GM23338 (cell line): ENCODE data around the gene EPC1. TPM values are rescaled to one million over a fixed set of nuclear protein-coding genes. Genes with fewer than 3 reads are reported as not detected.

Source experiments
- ATAC-seq: fragments of 200-7000 bp; cut with Tn5 transposase; 3 replicates; pipeline ENCODE4 v1.9.1; 2020
- DNase-seq: peaks from one replicate; pipeline ENCODE4 v3.0.0-alpha.2; 2015; ENCODE audit warnings: low spot score
- H2AFZ ChIP-seq: fragments of 200-600 bp; sonication (generic); 2 replicates; pipeline ENCODE4 v1.8.0; 2016; ENCODE audit warnings: antibody characterized with exemption, mild to moderate bottlenecking, moderate library complexity
- H3F3A ChIP-seq: fragments of 200-600 bp; sonication (generic); replicated peaks from 2 replicates; pipeline ENCODE4 v1.8.0; 2017; ENCODE audit warnings: antibody characterized with exemption, mixed run types, low read depth
- H3K27ac ChIP-seq: fragments of 200-600 bp; sonication (generic); 2 replicates; pipeline ENCODE4 v1.6.1; 2016; ENCODE audit warnings: low read depth
- H3K27me3 ChIP-seq: fragments of 200-600 bp; sonication (generic); 2 replicates; pipeline ENCODE4 v1.8.0; 2016; ENCODE audit warnings: mild to moderate bottlenecking, mixed run types, moderate library complexity; ENCODE audit not compliant: insufficient read depth
- H3K36me3 ChIP-seq: fragments of 200-600 bp; sonication (generic); 2 replicates; pipeline ENCODE4 v1.8.0; 2016; ENCODE audit warnings: mild to moderate bottlenecking; ENCODE audit not compliant: insufficient read depth
- H3K4me1 ChIP-seq: fragments of 200-600 bp; sonication (generic); 2 replicates; pipeline ENCODE4 v1.8.0; 2016; ENCODE audit warnings: mild to moderate bottlenecking, moderate library complexity; ENCODE audit not compliant: insufficient read depth
- H3K4me2 ChIP-seq: fragments of 200-600 bp; sonication (generic); 2 replicates; pipeline ENCODE4 v1.7.1; 2017; ENCODE audit warnings: mixed run types
- H3K4me3 ChIP-seq: fragments of 200-600 bp; sonication (generic); 2 replicates; pipeline ENCODE4 v1.6.1; 2016; ENCODE audit warnings: mixed run types
- H3K79me2 ChIP-seq: fragments of 200-600 bp; sonication (generic); replicated peaks from 2 replicates; pipeline ENCODE4 v1.8.0; 2017; ENCODE audit warnings: mild to moderate bottlenecking; ENCODE audit not compliant: insufficient read depth
- H3K9me2 ChIP-seq: fragments of 200-600 bp; sonication (generic); 2 replicates; pipeline ENCODE4 v1.8.0; 2017; ENCODE audit not compliant: insufficient read depth
- H4K20me1 ChIP-seq: fragments of 200-600 bp; sonication (generic); replicated peaks from 2 replicates; pipeline ENCODE4 v1.8.0; 2017; ENCODE audit warnings: mild to moderate bottlenecking; ENCODE audit not compliant: insufficient read depth
- H3K27ac Mint-ChIP-seq: 2 replicates; pipeline ENCODE4 v1.8.0; 2020; ENCODE audit warnings: inconsistent platforms, mild to moderate bottlenecking, moderate library complexity, mixed read lengths
- H3K27me3 Mint-ChIP-seq: 3 replicates; pipeline ENCODE4 v1.8.0; 2022; ENCODE audit warnings: low read depth, mild to moderate bottlenecking, moderate library complexity, mixed read lengths, inconsistent platforms; ENCODE audit not compliant: insufficient read depth, poor library complexity
- H3K36me3 Mint-ChIP-seq: 3 replicates; pipeline ENCODE4 v1.8.0; 2021; ENCODE audit warnings: low read depth, mild to moderate bottlenecking, inconsistent platforms, moderate library complexity, mixed read lengths
- H3K4me1 Mint-ChIP-seq: 3 replicates; pipeline ENCODE4 v1.8.0; 2020; ENCODE audit warnings: mild to moderate bottlenecking, inconsistent platforms, mixed read lengths
- H3K4me3 Mint-ChIP-seq: 3 replicates; pipeline ENCODE4 v1.8.0; 2021; ENCODE audit warnings: moderate library complexity, mild to moderate bottlenecking, inconsistent platforms, mixed read lengths
- H3K9me3 Mint-ChIP-seq: 3 replicates; pipeline ENCODE4 v1.8.0; 2020; ENCODE audit warnings: moderate library complexity, mild to moderate bottlenecking, inconsistent platforms, mixed read lengths
- CREB1 ChIP-seq: fragments of 250-450 bp; sonication (Bioruptor Pico); IDR thresholded peaks from 2 replicates; pipeline ENCODE4 v1.5.0; 2020; ENCODE audit warnings: low read depth, mild to moderate bottlenecking, moderate library complexity
- ETS1 ChIP-seq: IDR thresholded peaks from 2 replicates; pipeline ENCODE4 v1.6.1; 2016; ENCODE audit warnings: antibody characterized with exemption
- EZH2 ChIP-seq: fragments of 200-600 bp; sonication (generic); IDR thresholded peaks from one replicate; pipeline ENCODE4 v1.8.0; 2017; ENCODE audit warnings: antibody characterized with exemption, mild to moderate bottlenecking, low read depth; ENCODE audit not compliant: unreplicated experiment
- EZH2phosphoT487 ChIP-seq: fragments of 200-600 bp; sonication (generic); IDR thresholded peaks from one replicate; pipeline ENCODE4 v1.8.1; 2018; ENCODE audit warnings: antibody characterized with exemption; ENCODE audit not compliant: unreplicated experiment
- JUNB ChIP-seq: IDR thresholded peaks from one replicate; pipeline ENCODE4 v1.6.1; 2016; ENCODE audit warnings: antibody characterized with exemption; ENCODE audit not compliant: unreplicated experiment
- NANOG ChIP-seq: IDR thresholded peaks from 2 replicates; pipeline ENCODE4 v1.6.1; 2016; ENCODE audit warnings: antibody characterized with exemption, borderline replicate concordance
- POLR2AphosphoS5 ChIP-seq: IDR thresholded peaks from 2 replicates; pipeline ENCODE4 v1.6.1; 2016; ENCODE audit warnings: antibody characterized with exemption, low read depth
- STAT1 ChIP-seq: IDR thresholded peaks from one replicate; pipeline ENCODE4 v1.6.1; 2016; ENCODE audit warnings: antibody characterized with exemption; ENCODE audit not compliant: unreplicated experiment
- ZNF114 ChIP-seq: fragments of 250-450 bp; sonication (Bioruptor Pico); IDR thresholded peaks from 2 replicates; pipeline ENCODE4 v1.5.0; 2020; ENCODE audit warnings: mild to moderate bottlenecking, moderate library complexity
- ZNF331 ChIP-seq: fragments of 250-450 bp; sonication (Bioruptor Pico); IDR thresholded peaks from 2 replicates; pipeline ENCODE4 v1.5.0; 2020; ENCODE audit warnings: low read depth, mild to moderate bottlenecking, moderate library complexity
- ZNF462 ChIP-seq: fragments of 250-450 bp; sonication (Bioruptor Pico); IDR thresholded peaks from 2 replicates; pipeline ENCODE4 v1.5.0; 2020; ENCODE audit warnings: mild to moderate bottlenecking, moderate library complexity
- polyA plus RNA-seq: library from polyadenylated mRNA; unstranded; fragments of >200 nt; fragmentation: Nextera tagmentation; extraction: Ambion mirVana; gene quantifications from 2 replicates; pipeline ENCODE4 v1.2.1, GENCODE V29; 2016
- total RNA-seq: library from RNA; depleted of rRNA; stranded (reverse); fragments of >200 nt; shearing (Covaris generic); gene quantifications from 2 replicates; pipeline ENCODE4 v1.2.3, GENCODE V29; 2014
- TF ChIP-seq, protein P1 (sequence below): IDR thresholded peaks from one replicate; pipeline ENCODE4 v1.6.1; 2018; ENCODE audit warnings: antibody characterized with exemption; ENCODE audit not compliant: unreplicated experiment
- TF ChIP-seq, protein P2 (sequence below), 2 experiments: fragments of 200-600 bp in 1 of 2; sonication (generic) in 1 of 2; conservative IDR thresholded peaks; 2 replicates each; pipeline versions ENCODE4 v1.5.1 to v1.6.1; 2016 to 2017; ENCODE audit warnings: antibody characterized with exemption in 2 of 2, low read depth in 2 of 2, mild to moderate bottlenecking in 2 of 2, moderate library complexity in 1 of 2

The EPC1 gene
- total and polyA plus RNA-seq, 2 experiments from 2014 or later: 24.1 to 25.9 TPM

DNA sequence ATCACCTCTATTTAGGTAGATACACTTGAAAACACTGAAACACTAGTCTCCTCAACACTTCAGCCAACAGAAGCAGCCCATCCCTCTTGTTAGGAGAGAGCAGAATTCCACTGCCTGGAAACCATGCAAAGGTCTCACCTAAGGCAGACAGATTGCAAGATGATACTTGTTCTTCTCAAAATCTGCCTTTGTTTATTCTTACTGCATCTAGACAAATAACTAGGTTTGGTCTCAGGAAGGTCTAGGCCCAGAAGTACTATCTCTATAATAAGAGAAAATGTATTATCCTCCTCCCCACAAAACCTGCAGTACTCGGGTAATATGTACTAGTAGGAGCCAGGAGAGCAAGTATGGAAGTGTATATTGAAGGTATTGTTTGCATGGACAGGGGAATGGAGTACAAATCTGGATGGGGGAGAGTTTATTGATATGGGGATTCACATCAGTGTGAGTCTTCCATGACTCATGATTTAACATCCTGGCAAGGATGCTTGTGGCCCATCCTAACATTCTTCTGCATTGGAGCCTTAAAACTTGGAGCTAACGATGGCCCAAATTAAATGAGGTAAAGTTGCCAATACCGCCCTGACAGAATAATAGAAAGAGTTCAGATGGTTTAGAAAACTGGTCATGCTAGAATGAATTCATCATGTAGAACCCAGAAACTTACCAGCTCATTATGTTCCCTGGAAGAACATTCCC, 109.2 kb downstream of the EPC1 start:
- Histone ChIP-seq H3K4me3 (no peak overlapping the region), H3K4me2 (no peak overlapping the region), H3K9me2 (no peaks in the 10 kb centered on the region), H3F3A (no peaks in the 10 kb centered on the region), H3K27me3 (no peaks in the 10 kb centered on the region), H4K20me1 (no peaks in the 10 kb centered on the region), H2AFZ (peak overlapping the region; percentile 38; the same call in 1 of the 2 replicates), H3K36me3 (no peaks in the 10 kb centered on the region), H3K4me1 (no peaks in the 10 kb centered on the region), H3K79me2 (no peaks in the 10 kb centered on the region), H3K27ac (no peak overlapping the region)
- H3K4me3 Mint-ChIP-seq: no peak overlapping the region
- H3K27ac Mint-ChIP-seq: no peak overlapping the region
- H3K4me1 Mint-ChIP-seq: no peaks in the 10 kb centered on the region
- peaks cover 4% of the 10 kb centered on the region for H3K27me3 Mint-ChIP-seq
- DNase-seq (no peak), ATAC-seq (no peak)
- H3K9me3 Mint-ChIP-seq: peaks cover 31% of the 10 kb centered on the region
- H3K36me3 Mint-ChIP-seq: peaks cover 17% of the 10 kb centered on the region
- TF ChIP-seq CREB1 (no peak), ZNF462 (CRISPR knock-in tag) (no peak), STAT1 (no peak), NANOG (no peak), ZNF331 (CRISPR knock-in tag) (no peak), EZH2phosphoT487 (no peak), JUNB (no peak), EZH2 (no peak), ETS1 (no peak), ZNF114 (CRISPR knock-in tag) (no peak), POLR2AphosphoS5 (no peak)
- TF ChIP-seq, protein P1, sequence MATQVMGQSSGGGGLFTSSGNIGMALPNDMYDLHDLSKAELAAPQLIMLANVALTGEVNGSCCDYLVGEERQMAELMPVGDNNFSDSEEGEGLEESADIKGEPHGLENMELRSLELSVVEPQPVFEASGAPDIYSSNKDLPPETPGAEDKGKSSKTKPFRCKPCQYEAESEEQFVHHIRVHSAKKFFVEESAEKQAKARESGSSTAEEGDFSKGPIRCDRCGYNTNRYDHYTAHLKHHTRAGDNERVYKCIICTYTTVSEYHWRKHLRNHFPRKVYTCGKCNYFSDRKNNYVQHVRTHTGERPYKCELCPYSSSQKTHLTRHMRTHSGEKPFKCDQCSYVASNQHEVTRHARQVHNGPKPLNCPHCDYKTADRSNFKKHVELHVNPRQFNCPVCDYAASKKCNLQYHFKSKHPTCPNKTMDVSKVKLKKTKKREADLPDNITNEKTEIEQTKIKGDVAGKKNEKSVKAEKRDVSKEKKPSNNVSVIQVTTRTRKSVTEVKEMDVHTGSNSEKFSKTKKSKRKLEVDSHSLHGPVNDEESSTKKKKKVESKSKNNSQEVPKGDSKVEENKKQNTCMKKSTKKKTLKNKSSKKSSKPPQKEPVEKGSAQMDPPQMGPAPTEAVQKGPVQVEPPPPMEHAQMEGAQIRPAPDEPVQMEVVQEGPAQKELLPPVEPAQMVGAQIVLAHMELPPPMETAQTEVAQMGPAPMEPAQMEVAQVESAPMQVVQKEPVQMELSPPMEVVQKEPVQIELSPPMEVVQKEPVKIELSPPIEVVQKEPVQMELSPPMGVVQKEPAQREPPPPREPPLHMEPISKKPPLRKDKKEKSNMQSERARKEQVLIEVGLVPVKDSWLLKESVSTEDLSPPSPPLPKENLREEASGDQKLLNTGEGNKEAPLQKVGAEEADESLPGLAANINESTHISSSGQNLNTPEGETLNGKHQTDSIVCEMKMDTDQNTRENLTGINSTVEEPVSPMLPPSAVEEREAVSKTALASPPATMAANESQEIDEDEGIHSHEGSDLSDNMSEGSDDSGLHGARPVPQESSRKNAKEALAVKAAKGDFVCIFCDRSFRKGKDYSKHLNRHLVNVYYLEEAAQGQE: no peak
- TF ChIP-seq, protein P2, sequence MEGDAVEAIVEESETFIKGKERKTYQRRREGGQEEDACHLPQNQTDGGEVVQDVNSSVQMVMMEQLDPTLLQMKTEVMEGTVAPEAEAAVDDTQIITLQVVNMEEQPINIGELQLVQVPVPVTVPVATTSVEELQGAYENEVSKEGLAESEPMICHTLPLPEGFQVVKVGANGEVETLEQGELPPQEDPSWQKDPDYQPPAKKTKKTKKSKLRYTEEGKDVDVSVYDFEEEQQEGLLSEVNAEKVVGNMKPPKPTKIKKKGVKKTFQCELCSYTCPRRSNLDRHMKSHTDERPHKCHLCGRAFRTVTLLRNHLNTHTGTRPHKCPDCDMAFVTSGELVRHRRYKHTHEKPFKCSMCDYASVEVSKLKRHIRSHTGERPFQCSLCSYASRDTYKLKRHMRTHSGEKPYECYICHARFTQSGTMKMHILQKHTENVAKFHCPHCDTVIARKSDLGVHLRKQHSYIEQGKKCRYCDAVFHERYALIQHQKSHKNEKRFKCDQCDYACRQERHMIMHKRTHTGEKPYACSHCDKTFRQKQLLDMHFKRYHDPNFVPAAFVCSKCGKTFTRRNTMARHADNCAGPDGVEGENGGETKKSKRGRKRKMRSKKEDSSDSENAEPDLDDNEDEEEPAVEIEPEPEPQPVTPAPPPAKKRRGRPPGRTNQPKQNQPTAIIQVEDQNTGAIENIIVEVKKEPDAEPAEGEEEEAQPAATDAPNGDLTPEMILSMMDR (conservative IDR thresholded peaks at IDR 0.05; ENCODE audit: low read depth in 2 of 2): no peak
